Ectodermal cell (in vitro differentiated cells): ENCODE data around the gene TSPOAP1. TPM values are rescaled to one million over a fixed set of nuclear protein-coding genes. Genes with fewer than 3 reads are reported as not detected.

Experiments used
- H3K27ac ChIP-seq: 2 replicates; pipeline ENCODE4 v1.7.0; 2013; ENCODE audit warnings: mild to moderate bottlenecking, low read depth, low read length; ENCODE audit not compliant: insufficient read depth, poor library complexity, severe bottlenecking
- H3K27me3 ChIP-seq: 2 replicates; pipeline ENCODE4 v1.7.0; 2013; ENCODE audit warnings: mild to moderate bottlenecking, low read length; ENCODE audit not compliant: insufficient read depth, control insufficient read depth, poor library complexity, severe bottlenecking
- H3K36me3 ChIP-seq: one replicate; pipeline ENCODE4 v1.7.0; 2013; ENCODE audit warnings: low read length; ENCODE audit not compliant: control insufficient read depth, insufficient read depth
- H3K4me1 ChIP-seq: one replicate; pipeline ENCODE4 v1.7.0; 2013; ENCODE audit warnings: low read length; ENCODE audit not compliant: control insufficient read depth, insufficient read depth
- H3K4me3 ChIP-seq: 2 replicates; pipeline ENCODE4 v1.7.0; 2013; ENCODE audit warnings: low read depth, low read length, control low read depth; ENCODE audit not compliant: insufficient read depth
- H3K9me3 ChIP-seq: 2 replicates; pipeline ENCODE4 v1.7.0; 2013; ENCODE audit warnings: mild to moderate bottlenecking, low read length, moderate library complexity; ENCODE audit not compliant: control insufficient read depth
- WGBS, 2 experiments: methylation state at CpG; one replicate each; pipeline ENCODE4 v1.1.7; 2013; ENCODE audit warnings: missing lambda C conversion rate in 2 of 2; 5-methylcytosine and 5-hydroxymethylcytosine counted together
- polyA plus RNA-seq, 4 experiments: library from polyadenylated mRNA; stranded (reverse); fragments of 50-300 nt; gene quantifications; one replicate each; pipeline ENCODE4 v1.2.3, GENCODE V29; 2013

Gene TSPOAP1
- polyA plus RNA-seq (2013, experiment 1 of 4): 37.9 TPM
- 43.0 TPM for polyA plus RNA-seq (2013, experiment 2 of 4)
- 32.1 TPM for polyA plus RNA-seq (2013, experiment 3 of 4)
- 38.7 TPM for polyA plus RNA-seq (2013, experiment 4 of 4)

GRCh38 chr17:58328195-58329034 is at the start of gene TSPOAP1:
Gene TSPOAP1, minus strand, starts transcription at chr17:58328795. Its CDS starts 875 bp downstream, at chr17:58327920.
- Histone ChIP-seq H3K9me3 (no peaks in the 10 kb centered on the region), H3K4me3 (peak within 1 kb of the TSS; percentile 20), H3K36me3 (no peaks in the 10 kb centered on the region), H3K27ac (peak within 1 kb of the TSS; percentile 47), H3K4me1 (peaks cover 43% of the 10 kb centered on the region), H3K27me3 (peaks cover 5% of the 10 kb centered on the region)
- 49 to 52% methylated on average over 21 to 23 of the region's 23 CpGs for WGBS, 2 experiments

GRCh38 chr17:58377661-58378060 is 49.1 kb upstream of the TSPOAP1 start:
- Histone ChIP-seq H3K4me1 (peaks cover 7% of the 10 kb centered on the region), H3K36me3 (no peaks in the 10 kb centered on the region), H3K27ac (no peak overlapping the region), H3K9me3 (no peaks in the 10 kb centered on the region), H3K27me3 (no peaks in the 10 kb centered on the region), H3K4me3 (no peak overlapping the region)
- 85 to 88% methylated on average over 5 of the region's 5 CpGs for WGBS, 2 experiments

- Histone ChIP-seq H3K27ac (no peak overlapping the region), H3K27me3 (no peaks in the 10 kb centered on the region), H3K4me3 (no peak overlapping the region), H3K4me1 (peaks cover 7% of the 10 kb centered on the region), H3K36me3 (no peaks in the 10 kb centered on the region), H3K9me3 (no peaks in the 10 kb centered on the region)
- WGBS, 2 experiments: 89 to 90% methylated on average over 3 of the region's 3 CpGs
These were observed 48.6 kb upstream of the TSPOAP1 start for GRCh38 chr17:58377093-58377601.

- Histone ChIP-seq H3K4me1 (peaks cover 7% of the 10 kb centered on the region), H3K27ac (no peak overlapping the region), H3K4me3 (no peak overlapping the region), H3K9me3 (no peaks in the 10 kb centered on the region), H3K27me3 (no peaks in the 10 kb centered on the region), H3K36me3 (no peaks in the 10 kb centered on the region)
- WGBS, 2 experiments: 74 to 79% methylated on average over 4 of the region's 4 CpGs
These were observed 47.9 kb upstream of the TSPOAP1 start for GRCh38 chr17:58376472-58377000.

- no peaks in the 10 kb centered on the region for H3K27me3 ChIP-seq
- H3K4me1 ChIP-seq: no peaks in the 10 kb centered on the region
- WGBS, 2 experiments: 64 to 73% methylated on average over 2 of the region's 2 CpGs
- H3K36me3 ChIP-seq: no peaks in the 10 kb centered on the region
- H3K4me3 ChIP-seq: no peak overlapping the region
- H3K9me3 ChIP-seq: no peaks in the 10 kb centered on the region
- no peak overlapping the region for H3K27ac ChIP-seq
These were observed 47.2 kb upstream of the TSPOAP1 start for GRCh38 chr17:58375811-58376210.

- WGBS, 2 experiments: 94 to 97% methylated on average over 5 of the region's 5 CpGs
- H3K36me3 ChIP-seq: no peaks in the 10 kb centered on the region
- H3K27me3 ChIP-seq: no peaks in the 10 kb centered on the region
- no peaks in the 10 kb centered on the region for H3K4me1 ChIP-seq
- H3K9me3 ChIP-seq: no peaks in the 10 kb centered on the region
- no peak overlapping the region for H3K4me3 ChIP-seq
- no peak overlapping the region for H3K27ac ChIP-seq
These were observed 46.7 kb upstream of the TSPOAP1 start for GRCh38 chr17:58375256-58375655.

- no peak overlapping the region for H3K27ac ChIP-seq
- H3K4me3 ChIP-seq: no peak overlapping the region
- no peaks in the 10 kb centered on the region for H3K27me3 ChIP-seq
- H3K9me3 ChIP-seq: no peaks in the 10 kb centered on the region
- no peaks in the 10 kb centered on the region for H3K4me1 ChIP-seq
- WGBS, 2 experiments: 79 to 100% methylated on average over 1 of the region's 1 CpG
- H3K36me3 ChIP-seq: no peaks in the 10 kb centered on the region
These were observed 45.3 kb upstream of the TSPOAP1 start for GRCh38 chr17:58373923-58374322.

GRCh38 chr17:58373003-58373402 is 44.4 kb upstream of the TSPOAP1 start:
- no peaks in the 10 kb centered on the region for H3K27me3 ChIP-seq
- no peaks in the 10 kb centered on the region for H3K36me3 ChIP-seq
- H3K4me1 ChIP-seq: no peaks in the 10 kb centered on the region
- no peak overlapping the region for H3K27ac ChIP-seq
- H3K9me3 ChIP-seq: no peaks in the 10 kb centered on the region
- 96 to 98% methylated on average over 5 of the region's 5 CpGs for WGBS, 2 experiments
- no peak overlapping the region for H3K4me3 ChIP-seq

- Histone ChIP-seq H3K27ac (no peak overlapping the region), H3K4me1 (no peaks in the 10 kb centered on the region), H3K27me3 (no peaks in the 10 kb centered on the region), H3K36me3 (no peaks in the 10 kb centered on the region), H3K9me3 (no peaks in the 10 kb centered on the region), H3K4me3 (no peak overlapping the region)
- 90 to 91% methylated on average over 6 of the region's 6 CpGs for WGBS, 2 experiments
These were observed 42.8 kb upstream of the TSPOAP1 start for GRCh38 chr17:58371300-58371950.

- Histone ChIP-seq H3K9me3 (no peaks in the 10 kb centered on the region), H3K27ac (no peak overlapping the region), H3K4me3 (no peak overlapping the region), H3K36me3 (no peaks in the 10 kb centered on the region), H3K4me1 (no peaks in the 10 kb centered on the region), H3K27me3 (no peaks in the 10 kb centered on the region)
- WGBS, 2 experiments: 97 to 98% methylated on average over 9 of the region's 9 CpGs
These were observed 42.1 kb upstream of the TSPOAP1 start for GRCh38 chr17:58370716-58371115.
